GM23338 (cell line): ENCODE results near the gene CNTNAP2. TPM values are rescaled to one million over a fixed set of nuclear protein-coding genes. Genes with fewer than 3 reads are reported as not detected.

Experiments used
- ATAC-seq: fragments of 200-7000 bp; cut with Tn5 transposase; 3 replicates; pipeline ENCODE4 v1.9.1; 2020
- DNase-seq: peaks from one replicate; pipeline ENCODE4 v3.0.0-alpha.2; 2015; ENCODE audit warnings: low spot score
- H2AFZ ChIP-seq: fragments of 200-600 bp; sonication (generic); 2 replicates; pipeline ENCODE4 v1.8.0; 2016; ENCODE audit warnings: antibody characterized with exemption, mild to moderate bottlenecking, moderate library complexity
- H3F3A ChIP-seq: fragments of 200-600 bp; sonication (generic); replicated peaks from 2 replicates; pipeline ENCODE4 v1.8.0; 2017; ENCODE audit warnings: antibody characterized with exemption, mixed run types, low read depth
- H3K27ac ChIP-seq: fragments of 200-600 bp; sonication (generic); 2 replicates; pipeline ENCODE4 v1.6.1; 2016; ENCODE audit warnings: low read depth
- H3K27me3 ChIP-seq: fragments of 200-600 bp; sonication (generic); 2 replicates; pipeline ENCODE4 v1.8.0; 2016; ENCODE audit warnings: mild to moderate bottlenecking, mixed run types, moderate library complexity; ENCODE audit not compliant: insufficient read depth
- H3K36me3 ChIP-seq: fragments of 200-600 bp; sonication (generic); 2 replicates; pipeline ENCODE4 v1.8.0; 2016; ENCODE audit warnings: mild to moderate bottlenecking; ENCODE audit not compliant: insufficient read depth
- H3K4me1 ChIP-seq: fragments of 200-600 bp; sonication (generic); 2 replicates; pipeline ENCODE4 v1.8.0; 2016; ENCODE audit warnings: mild to moderate bottlenecking, moderate library complexity; ENCODE audit not compliant: insufficient read depth
- H3K4me2 ChIP-seq: fragments of 200-600 bp; sonication (generic); 2 replicates; pipeline ENCODE4 v1.7.1; 2017; ENCODE audit warnings: mixed run types
- H3K4me3 ChIP-seq: fragments of 200-600 bp; sonication (generic); 2 replicates; pipeline ENCODE4 v1.6.1; 2016; ENCODE audit warnings: mixed run types
- H3K79me2 ChIP-seq: fragments of 200-600 bp; sonication (generic); replicated peaks from 2 replicates; pipeline ENCODE4 v1.8.0; 2017; ENCODE audit warnings: mild to moderate bottlenecking; ENCODE audit not compliant: insufficient read depth
- H3K9me2 ChIP-seq: fragments of 200-600 bp; sonication (generic); 2 replicates; pipeline ENCODE4 v1.8.0; 2017; ENCODE audit not compliant: insufficient read depth
- H4K20me1 ChIP-seq: fragments of 200-600 bp; sonication (generic); replicated peaks from 2 replicates; pipeline ENCODE4 v1.8.0; 2017; ENCODE audit warnings: mild to moderate bottlenecking; ENCODE audit not compliant: insufficient read depth
- H3K27ac Mint-ChIP-seq: 2 replicates; pipeline ENCODE4 v1.8.0; 2020; ENCODE audit warnings: inconsistent platforms, mild to moderate bottlenecking, moderate library complexity, mixed read lengths
- H3K27me3 Mint-ChIP-seq: 3 replicates; pipeline ENCODE4 v1.8.0; 2022; ENCODE audit warnings: low read depth, mild to moderate bottlenecking, moderate library complexity, mixed read lengths, inconsistent platforms; ENCODE audit not compliant: insufficient read depth, poor library complexity
- H3K36me3 Mint-ChIP-seq: 3 replicates; pipeline ENCODE4 v1.8.0; 2021; ENCODE audit warnings: low read depth, mild to moderate bottlenecking, inconsistent platforms, moderate library complexity, mixed read lengths
- H3K4me1 Mint-ChIP-seq: 3 replicates; pipeline ENCODE4 v1.8.0; 2020; ENCODE audit warnings: mild to moderate bottlenecking, inconsistent platforms, mixed read lengths
- H3K4me3 Mint-ChIP-seq: 3 replicates; pipeline ENCODE4 v1.8.0; 2021; ENCODE audit warnings: moderate library complexity, mild to moderate bottlenecking, inconsistent platforms, mixed read lengths
- H3K9me3 Mint-ChIP-seq: 3 replicates; pipeline ENCODE4 v1.8.0; 2020; ENCODE audit warnings: moderate library complexity, mild to moderate bottlenecking, inconsistent platforms, mixed read lengths
- CREB1 ChIP-seq: fragments of 250-450 bp; sonication (Bioruptor Pico); IDR thresholded peaks from 2 replicates; pipeline ENCODE4 v1.5.0; 2020; ENCODE audit warnings: low read depth, mild to moderate bottlenecking, moderate library complexity
- EZH2 ChIP-seq: fragments of 200-600 bp; sonication (generic); IDR thresholded peaks from one replicate; pipeline ENCODE4 v1.8.0; 2017; ENCODE audit warnings: antibody characterized with exemption, mild to moderate bottlenecking, low read depth; ENCODE audit not compliant: unreplicated experiment
- EZH2phosphoT487 ChIP-seq: fragments of 200-600 bp; sonication (generic); IDR thresholded peaks from one replicate; pipeline ENCODE4 v1.8.1; 2018; ENCODE audit warnings: antibody characterized with exemption; ENCODE audit not compliant: unreplicated experiment
- JUNB ChIP-seq: IDR thresholded peaks from one replicate; pipeline ENCODE4 v1.6.1; 2016; ENCODE audit warnings: antibody characterized with exemption; ENCODE audit not compliant: unreplicated experiment
- POLR2AphosphoS5 ChIP-seq: IDR thresholded peaks from 2 replicates; pipeline ENCODE4 v1.6.1; 2016; ENCODE audit warnings: antibody characterized with exemption, low read depth
- STAT1 ChIP-seq: IDR thresholded peaks from one replicate; pipeline ENCODE4 v1.6.1; 2016; ENCODE audit warnings: antibody characterized with exemption; ENCODE audit not compliant: unreplicated experiment
- ZNF331 ChIP-seq: fragments of 250-450 bp; sonication (Bioruptor Pico); IDR thresholded peaks from 2 replicates; pipeline ENCODE4 v1.5.0; 2020; ENCODE audit warnings: low read depth, mild to moderate bottlenecking, moderate library complexity
- polyA plus RNA-seq: library from polyadenylated mRNA; unstranded; fragments of >200 nt; fragmentation: Nextera tagmentation; extraction: Ambion mirVana; gene quantifications from 2 replicates; pipeline ENCODE4 v1.2.1, GENCODE V29; 2016
- total RNA-seq: library from RNA; depleted of rRNA; stranded (reverse); fragments of >200 nt; shearing (Covaris generic); gene quantifications from 2 replicates; pipeline ENCODE4 v1.2.3, GENCODE V29; 2014
- TF ChIP-seq, protein P1 (sequence below), 2 experiments: fragments of 200-600 bp in 1 of 2; sonication (generic) in 1 of 2; conservative IDR thresholded peaks; 2 replicates each; pipeline versions ENCODE4 v1.5.1 to v1.6.1; 2016 to 2017; ENCODE audit warnings: antibody characterized with exemption in 2 of 2, low read depth in 2 of 2, mild to moderate bottlenecking in 2 of 2, moderate library complexity in 1 of 2
- TF ChIP-seq, protein P2 (sequence below): IDR thresholded peaks from one replicate; pipeline ENCODE4 v1.6.1; 2018; ENCODE audit warnings: antibody characterized with exemption; ENCODE audit not compliant: unreplicated experiment
- TF ChIP-seq, protein P3 (sequence below): fragments of 250-450 bp; sonication (Bioruptor Pico); IDR thresholded peaks from 2 replicates; pipeline ENCODE4 v1.5.0; 2020; ENCODE audit warnings: mild to moderate bottlenecking, moderate library complexity

The CNTNAP2 gene
- total and polyA plus RNA-seq, 2 experiments from 2014 or later = 38.2 to 61.3 TPM

- Histone ChIP-seq H3K4me2 (no peak overlapping the region), H4K20me1 (no peaks in the 10 kb centered on the region), H3F3A (no peaks in the 10 kb centered on the region), H2AFZ (no peak overlapping the region), H3K4me3 (no peak overlapping the region), H3K4me1 (no peaks in the 10 kb centered on the region), H3K27me3 (no peaks in the 10 kb centered on the region), H3K9me2 (no peaks in the 10 kb centered on the region), H3K27ac (no peak overlapping the region), H3K79me2 (no peaks in the 10 kb centered on the region), H3K36me3 (no peaks in the 10 kb centered on the region)
- Mint-ChIP-seq H3K9me3 (no peaks in the 10 kb centered on the region; the same call in 2 of the 3 replicates), H3K27me3 (no peaks in the 10 kb centered on the region), H3K4me1 (no peaks in the 10 kb centered on the region), H3K36me3 (no peaks in the 10 kb centered on the region), H3K4me3 (no peak overlapping the region), H3K27ac (no peak overlapping the region)
- ATAC-seq = no peak
- no peak for DNase-seq
- TF ChIP-seq EZH2phosphoT487 (no peak), EZH2 (no peak), JUNB (no peak), POLR2AphosphoS5 (no peak)
- TF ChIP-seq, protein P1, sequence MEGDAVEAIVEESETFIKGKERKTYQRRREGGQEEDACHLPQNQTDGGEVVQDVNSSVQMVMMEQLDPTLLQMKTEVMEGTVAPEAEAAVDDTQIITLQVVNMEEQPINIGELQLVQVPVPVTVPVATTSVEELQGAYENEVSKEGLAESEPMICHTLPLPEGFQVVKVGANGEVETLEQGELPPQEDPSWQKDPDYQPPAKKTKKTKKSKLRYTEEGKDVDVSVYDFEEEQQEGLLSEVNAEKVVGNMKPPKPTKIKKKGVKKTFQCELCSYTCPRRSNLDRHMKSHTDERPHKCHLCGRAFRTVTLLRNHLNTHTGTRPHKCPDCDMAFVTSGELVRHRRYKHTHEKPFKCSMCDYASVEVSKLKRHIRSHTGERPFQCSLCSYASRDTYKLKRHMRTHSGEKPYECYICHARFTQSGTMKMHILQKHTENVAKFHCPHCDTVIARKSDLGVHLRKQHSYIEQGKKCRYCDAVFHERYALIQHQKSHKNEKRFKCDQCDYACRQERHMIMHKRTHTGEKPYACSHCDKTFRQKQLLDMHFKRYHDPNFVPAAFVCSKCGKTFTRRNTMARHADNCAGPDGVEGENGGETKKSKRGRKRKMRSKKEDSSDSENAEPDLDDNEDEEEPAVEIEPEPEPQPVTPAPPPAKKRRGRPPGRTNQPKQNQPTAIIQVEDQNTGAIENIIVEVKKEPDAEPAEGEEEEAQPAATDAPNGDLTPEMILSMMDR (conservative IDR thresholded peaks at IDR 0.05; ENCODE audit: low read depth in 2 of 2) = no peak
Observed at GRCh38 chr7:148172920-148173319, 2056.3 kb downstream of the CNTNAP2 start.

DNA sequence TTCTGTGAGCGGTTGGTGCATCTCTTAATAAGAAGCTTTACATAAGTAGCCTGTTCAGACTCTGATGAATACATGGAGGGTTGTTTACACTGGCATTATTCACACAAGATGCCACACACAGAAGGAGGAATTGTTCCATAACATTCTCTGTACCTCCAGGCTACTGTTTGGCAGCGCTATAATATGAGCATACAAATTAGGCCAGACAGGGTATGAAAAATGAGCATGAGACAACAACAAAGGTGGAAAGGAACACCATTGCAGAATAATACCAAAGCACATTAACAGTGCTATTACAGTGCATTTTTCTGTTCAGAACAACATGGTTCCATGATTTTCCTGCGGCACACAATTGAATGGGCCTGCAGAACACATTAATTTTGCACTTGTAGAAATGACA is 2056.8 kb downstream of the CNTNAP2 start:
- ATAC-seq = no peak
- H4K20me1 ChIP-seq = no peaks in the 10 kb centered on the region
- no peak overlapping the region for H3K4me2 ChIP-seq
- no peaks in the 10 kb centered on the region for H3K9me2 ChIP-seq
- no peak overlapping the region for H3K27ac ChIP-seq
- no peaks in the 10 kb centered on the region for H3K27me3 Mint-ChIP-seq
- no peak overlapping the region for H3K4me3 Mint-ChIP-seq
- H3K4me1 Mint-ChIP-seq = no peaks in the 10 kb centered on the region
- DNase-seq = no peak
- no peaks in the 10 kb centered on the region; the same call in 2 of the 3 replicates for H3K9me3 Mint-ChIP-seq
- no peaks in the 10 kb centered on the region for H3K36me3 ChIP-seq
- H2AFZ ChIP-seq = no peak overlapping the region
- no peak overlapping the region for H3K4me3 ChIP-seq
- no peaks in the 10 kb centered on the region for H3K4me1 ChIP-seq
- no peaks in the 10 kb centered on the region for H3F3A ChIP-seq
- no peak overlapping the region for H3K27ac Mint-ChIP-seq
- H3K79me2 ChIP-seq = no peaks in the 10 kb centered on the region
- no peaks in the 10 kb centered on the region for H3K27me3 ChIP-seq
- H3K36me3 Mint-ChIP-seq = no peaks in the 10 kb centered on the region
- TF ChIP-seq, protein P2, sequence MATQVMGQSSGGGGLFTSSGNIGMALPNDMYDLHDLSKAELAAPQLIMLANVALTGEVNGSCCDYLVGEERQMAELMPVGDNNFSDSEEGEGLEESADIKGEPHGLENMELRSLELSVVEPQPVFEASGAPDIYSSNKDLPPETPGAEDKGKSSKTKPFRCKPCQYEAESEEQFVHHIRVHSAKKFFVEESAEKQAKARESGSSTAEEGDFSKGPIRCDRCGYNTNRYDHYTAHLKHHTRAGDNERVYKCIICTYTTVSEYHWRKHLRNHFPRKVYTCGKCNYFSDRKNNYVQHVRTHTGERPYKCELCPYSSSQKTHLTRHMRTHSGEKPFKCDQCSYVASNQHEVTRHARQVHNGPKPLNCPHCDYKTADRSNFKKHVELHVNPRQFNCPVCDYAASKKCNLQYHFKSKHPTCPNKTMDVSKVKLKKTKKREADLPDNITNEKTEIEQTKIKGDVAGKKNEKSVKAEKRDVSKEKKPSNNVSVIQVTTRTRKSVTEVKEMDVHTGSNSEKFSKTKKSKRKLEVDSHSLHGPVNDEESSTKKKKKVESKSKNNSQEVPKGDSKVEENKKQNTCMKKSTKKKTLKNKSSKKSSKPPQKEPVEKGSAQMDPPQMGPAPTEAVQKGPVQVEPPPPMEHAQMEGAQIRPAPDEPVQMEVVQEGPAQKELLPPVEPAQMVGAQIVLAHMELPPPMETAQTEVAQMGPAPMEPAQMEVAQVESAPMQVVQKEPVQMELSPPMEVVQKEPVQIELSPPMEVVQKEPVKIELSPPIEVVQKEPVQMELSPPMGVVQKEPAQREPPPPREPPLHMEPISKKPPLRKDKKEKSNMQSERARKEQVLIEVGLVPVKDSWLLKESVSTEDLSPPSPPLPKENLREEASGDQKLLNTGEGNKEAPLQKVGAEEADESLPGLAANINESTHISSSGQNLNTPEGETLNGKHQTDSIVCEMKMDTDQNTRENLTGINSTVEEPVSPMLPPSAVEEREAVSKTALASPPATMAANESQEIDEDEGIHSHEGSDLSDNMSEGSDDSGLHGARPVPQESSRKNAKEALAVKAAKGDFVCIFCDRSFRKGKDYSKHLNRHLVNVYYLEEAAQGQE = no peak
- TF ChIP-seq JUNB = no peak
- TF ChIP-seq CREB1 (CRISPR knock-in tag) = no peak
- TF ChIP-seq EZH2 = no peak
- TF ChIP-seq, protein P3, sequence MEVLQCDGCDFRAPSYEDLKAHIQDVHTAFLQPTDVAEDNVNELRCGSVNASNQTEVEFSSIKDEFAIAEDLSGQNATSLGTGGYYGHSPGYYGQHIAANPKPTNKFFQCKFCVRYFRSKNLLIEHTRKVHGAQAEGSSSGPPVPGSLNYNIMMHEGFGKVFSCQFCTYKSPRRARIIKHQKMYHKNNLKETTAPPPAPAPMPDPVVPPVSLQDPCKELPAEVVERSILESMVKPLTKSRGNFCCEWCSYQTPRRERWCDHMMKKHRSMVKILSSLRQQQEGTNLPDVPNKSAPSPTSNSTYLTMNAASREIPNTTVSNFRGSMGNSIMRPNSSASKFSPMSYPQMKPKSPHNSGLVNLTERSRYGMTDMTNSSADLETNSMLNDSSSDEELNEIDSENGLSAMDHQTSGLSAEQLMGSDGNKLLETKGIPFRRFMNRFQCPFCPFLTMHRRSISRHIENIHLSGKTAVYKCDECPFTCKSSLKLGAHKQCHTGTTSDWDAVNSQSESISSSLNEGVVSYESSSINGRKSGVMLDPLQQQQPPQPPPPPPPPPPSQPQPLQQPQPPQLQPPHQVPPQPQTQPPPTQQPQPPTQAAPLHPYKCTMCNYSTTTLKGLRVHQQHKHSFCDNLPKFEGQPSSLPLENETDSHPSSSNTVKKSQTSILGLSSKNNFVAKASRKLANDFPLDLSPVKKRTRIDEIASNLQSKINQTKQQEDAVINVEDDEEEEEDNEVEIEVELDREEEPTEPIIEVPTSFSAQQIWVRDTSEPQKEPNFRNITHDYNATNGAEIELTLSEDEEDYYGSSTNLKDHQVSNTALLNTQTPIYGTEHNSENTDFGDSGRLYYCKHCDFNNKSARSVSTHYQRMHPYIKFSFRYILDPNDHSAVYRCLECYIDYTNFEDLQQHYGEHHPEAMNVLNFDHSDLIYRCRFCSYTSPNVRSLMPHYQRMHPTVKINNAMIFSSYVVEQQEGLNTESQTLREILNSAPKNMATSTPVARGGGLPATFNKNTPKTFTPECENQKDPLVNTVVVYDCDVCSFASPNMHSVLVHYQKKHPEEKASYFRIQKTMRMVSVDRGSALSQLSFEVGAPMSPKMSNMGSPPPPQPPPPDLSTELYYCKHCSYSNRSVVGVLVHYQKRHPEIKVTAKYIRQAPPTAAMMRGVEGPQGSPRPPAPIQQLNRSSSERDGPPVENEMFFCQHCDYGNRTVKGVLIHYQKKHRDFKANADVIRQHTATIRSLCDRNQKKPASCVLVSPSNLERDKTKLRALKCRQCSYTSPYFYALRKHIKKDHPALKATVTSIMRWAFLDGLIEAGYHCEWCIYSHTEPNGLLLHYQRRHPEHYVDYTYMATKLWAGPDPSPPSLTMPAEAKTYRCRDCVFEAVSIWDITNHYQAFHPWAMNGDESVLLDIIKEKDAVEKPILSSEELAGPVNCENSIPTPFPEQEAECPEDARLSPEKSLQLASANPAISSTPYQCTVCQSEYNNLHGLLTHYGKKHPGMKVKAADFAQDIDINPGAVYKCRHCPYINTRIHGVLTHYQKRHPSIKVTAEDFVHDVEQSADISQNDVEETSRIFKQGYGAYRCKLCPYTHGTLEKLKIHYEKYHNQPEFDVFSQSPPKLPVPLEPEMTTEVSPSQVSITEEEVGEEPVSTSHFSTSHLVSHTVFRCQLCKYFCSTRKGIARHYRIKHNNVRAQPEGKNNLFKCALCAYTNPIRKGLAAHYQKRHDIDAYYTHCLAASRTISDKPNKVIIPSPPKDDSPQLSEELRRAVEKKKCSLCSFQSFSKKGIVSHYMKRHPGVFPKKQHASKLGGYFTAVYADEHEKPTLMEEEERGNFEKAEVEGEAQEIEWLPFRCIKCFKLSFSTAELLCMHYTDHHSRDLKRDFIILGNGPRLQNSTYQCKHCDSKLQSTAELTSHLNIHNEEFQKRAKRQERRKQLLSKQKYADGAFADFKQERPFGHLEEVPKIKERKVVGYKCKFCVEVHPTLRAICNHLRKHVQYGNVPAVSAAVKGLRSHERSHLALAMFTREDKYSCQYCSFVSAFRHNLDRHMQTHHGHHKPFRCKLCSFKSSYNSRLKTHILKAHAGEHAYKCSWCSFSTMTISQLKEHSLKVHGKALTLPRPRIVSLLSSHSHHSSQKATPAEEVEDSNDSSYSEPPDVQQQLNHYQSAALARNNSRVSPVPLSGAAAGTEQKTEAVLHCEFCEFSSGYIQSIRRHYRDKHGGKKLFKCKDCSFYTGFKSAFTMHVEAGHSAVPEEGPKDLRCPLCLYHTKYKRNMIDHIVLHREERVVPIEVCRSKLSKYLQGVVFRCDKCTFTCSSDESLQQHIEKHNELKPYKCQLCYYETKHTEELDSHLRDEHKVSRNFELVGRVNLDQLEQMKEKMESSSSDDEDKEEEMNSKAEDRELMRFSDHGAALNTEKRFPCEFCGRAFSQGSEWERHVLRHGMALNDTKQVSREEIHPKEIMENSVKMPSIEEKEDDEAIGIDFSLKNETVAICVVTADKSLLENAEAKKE (CRISPR knock-in tag) = no peak
- no peak for TF ChIP-seq ZNF331 (CRISPR knock-in tag)
- no peak for TF ChIP-seq STAT1
